H1 (cell line): ENCODE measurements around the gene CD300LF. TPM values are rescaled to one million over a fixed set of nuclear protein-coding genes. Genes with fewer than 3 reads are reported as not detected.

Experiments
- SIRT6 ChIP-seq: IDR thresholded peaks from one replicate; pipeline ENCODE4 v1.7.1; 2012; ENCODE audit warnings: low read length, inconsistent platforms
- polyA plus RNA-seq, 7 experiments: library from polyadenylated mRNA; depleted of rRNA in 3 of 7; stranded (reverse) in 5 of 7; unstranded in 2 of 7; fragments of >200 nt in 5 of 7; fragments of 200-250 nt in 2 of 7; gene quantifications; 1 replicate in 5 of 7; 2 replicates in 1 of 7; 4 replicates in 1 of 7; pipeline versions ENCODE4 v1.2.1 to v1.2.3, GENCODE V29; 2011 to 2013; ENCODE audit warnings: missing spikeins in 2 of 7, mixed read lengths in 2 of 7
- total RNA-seq: library from RNA; stranded (reverse); fragmentation: NEBNext Ultra II Directional; extraction: Animal tissue kit (Norgen Biotek cat#: 25700); gene quantifications from 2 replicates; pipeline ENCODE4 v1.2.1, GENCODE V29; 2021
- TF ChIP-seq, protein P1 (sequence below): fragments of 300-600 bp; sonication (generic); IDR thresholded peaks from 2 replicates; pipeline ENCODE4 v1.7.1; 2012; ENCODE audit warnings: low read length, moderate library complexity, mild to moderate bottlenecking, inconsistent platforms; ENCODE audit not compliant: insufficient replicate concordance

The CD300LF gene
- total and polyA plus RNA-seq, 2 of the 8 experiments (the other 6 are each of a cell fraction or from before 2014, with no cell fraction given) = not detected

DNA sequence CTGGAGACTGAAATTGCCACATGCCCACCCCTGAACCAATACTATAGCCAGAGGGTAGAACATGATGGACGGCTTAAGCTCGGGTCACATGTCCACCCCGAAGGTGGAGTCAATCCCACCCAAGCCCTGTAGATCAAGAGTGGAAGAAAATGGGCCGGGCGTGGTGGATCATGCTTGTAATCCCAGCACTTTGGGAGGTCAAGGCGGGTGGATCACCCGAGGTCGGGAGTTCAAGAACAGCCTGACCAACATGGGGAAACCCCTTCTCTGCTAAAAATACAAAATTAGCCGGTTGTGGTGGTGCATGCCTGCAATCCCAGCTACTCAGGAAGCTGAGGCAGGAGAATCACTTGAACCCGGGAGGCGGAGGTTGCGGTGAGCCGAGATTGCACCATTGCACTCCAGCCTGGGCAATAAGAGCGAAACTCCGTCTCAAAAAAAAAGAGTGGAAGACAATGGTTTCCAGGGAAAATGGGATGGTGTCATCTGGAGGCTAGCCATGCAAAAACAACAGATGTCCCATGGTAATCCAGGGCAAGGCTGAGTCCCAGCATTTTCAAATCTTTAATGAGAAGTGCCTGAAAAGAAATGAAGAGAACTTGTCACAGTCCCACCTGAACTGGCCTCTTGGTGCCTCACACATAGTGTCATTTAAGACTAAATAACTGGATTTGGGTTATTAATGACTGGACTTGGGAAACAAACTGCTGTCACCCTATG, 30.1 kb downstream of the CD300LF start (continued):
- TF ChIP-seq, protein P1, sequence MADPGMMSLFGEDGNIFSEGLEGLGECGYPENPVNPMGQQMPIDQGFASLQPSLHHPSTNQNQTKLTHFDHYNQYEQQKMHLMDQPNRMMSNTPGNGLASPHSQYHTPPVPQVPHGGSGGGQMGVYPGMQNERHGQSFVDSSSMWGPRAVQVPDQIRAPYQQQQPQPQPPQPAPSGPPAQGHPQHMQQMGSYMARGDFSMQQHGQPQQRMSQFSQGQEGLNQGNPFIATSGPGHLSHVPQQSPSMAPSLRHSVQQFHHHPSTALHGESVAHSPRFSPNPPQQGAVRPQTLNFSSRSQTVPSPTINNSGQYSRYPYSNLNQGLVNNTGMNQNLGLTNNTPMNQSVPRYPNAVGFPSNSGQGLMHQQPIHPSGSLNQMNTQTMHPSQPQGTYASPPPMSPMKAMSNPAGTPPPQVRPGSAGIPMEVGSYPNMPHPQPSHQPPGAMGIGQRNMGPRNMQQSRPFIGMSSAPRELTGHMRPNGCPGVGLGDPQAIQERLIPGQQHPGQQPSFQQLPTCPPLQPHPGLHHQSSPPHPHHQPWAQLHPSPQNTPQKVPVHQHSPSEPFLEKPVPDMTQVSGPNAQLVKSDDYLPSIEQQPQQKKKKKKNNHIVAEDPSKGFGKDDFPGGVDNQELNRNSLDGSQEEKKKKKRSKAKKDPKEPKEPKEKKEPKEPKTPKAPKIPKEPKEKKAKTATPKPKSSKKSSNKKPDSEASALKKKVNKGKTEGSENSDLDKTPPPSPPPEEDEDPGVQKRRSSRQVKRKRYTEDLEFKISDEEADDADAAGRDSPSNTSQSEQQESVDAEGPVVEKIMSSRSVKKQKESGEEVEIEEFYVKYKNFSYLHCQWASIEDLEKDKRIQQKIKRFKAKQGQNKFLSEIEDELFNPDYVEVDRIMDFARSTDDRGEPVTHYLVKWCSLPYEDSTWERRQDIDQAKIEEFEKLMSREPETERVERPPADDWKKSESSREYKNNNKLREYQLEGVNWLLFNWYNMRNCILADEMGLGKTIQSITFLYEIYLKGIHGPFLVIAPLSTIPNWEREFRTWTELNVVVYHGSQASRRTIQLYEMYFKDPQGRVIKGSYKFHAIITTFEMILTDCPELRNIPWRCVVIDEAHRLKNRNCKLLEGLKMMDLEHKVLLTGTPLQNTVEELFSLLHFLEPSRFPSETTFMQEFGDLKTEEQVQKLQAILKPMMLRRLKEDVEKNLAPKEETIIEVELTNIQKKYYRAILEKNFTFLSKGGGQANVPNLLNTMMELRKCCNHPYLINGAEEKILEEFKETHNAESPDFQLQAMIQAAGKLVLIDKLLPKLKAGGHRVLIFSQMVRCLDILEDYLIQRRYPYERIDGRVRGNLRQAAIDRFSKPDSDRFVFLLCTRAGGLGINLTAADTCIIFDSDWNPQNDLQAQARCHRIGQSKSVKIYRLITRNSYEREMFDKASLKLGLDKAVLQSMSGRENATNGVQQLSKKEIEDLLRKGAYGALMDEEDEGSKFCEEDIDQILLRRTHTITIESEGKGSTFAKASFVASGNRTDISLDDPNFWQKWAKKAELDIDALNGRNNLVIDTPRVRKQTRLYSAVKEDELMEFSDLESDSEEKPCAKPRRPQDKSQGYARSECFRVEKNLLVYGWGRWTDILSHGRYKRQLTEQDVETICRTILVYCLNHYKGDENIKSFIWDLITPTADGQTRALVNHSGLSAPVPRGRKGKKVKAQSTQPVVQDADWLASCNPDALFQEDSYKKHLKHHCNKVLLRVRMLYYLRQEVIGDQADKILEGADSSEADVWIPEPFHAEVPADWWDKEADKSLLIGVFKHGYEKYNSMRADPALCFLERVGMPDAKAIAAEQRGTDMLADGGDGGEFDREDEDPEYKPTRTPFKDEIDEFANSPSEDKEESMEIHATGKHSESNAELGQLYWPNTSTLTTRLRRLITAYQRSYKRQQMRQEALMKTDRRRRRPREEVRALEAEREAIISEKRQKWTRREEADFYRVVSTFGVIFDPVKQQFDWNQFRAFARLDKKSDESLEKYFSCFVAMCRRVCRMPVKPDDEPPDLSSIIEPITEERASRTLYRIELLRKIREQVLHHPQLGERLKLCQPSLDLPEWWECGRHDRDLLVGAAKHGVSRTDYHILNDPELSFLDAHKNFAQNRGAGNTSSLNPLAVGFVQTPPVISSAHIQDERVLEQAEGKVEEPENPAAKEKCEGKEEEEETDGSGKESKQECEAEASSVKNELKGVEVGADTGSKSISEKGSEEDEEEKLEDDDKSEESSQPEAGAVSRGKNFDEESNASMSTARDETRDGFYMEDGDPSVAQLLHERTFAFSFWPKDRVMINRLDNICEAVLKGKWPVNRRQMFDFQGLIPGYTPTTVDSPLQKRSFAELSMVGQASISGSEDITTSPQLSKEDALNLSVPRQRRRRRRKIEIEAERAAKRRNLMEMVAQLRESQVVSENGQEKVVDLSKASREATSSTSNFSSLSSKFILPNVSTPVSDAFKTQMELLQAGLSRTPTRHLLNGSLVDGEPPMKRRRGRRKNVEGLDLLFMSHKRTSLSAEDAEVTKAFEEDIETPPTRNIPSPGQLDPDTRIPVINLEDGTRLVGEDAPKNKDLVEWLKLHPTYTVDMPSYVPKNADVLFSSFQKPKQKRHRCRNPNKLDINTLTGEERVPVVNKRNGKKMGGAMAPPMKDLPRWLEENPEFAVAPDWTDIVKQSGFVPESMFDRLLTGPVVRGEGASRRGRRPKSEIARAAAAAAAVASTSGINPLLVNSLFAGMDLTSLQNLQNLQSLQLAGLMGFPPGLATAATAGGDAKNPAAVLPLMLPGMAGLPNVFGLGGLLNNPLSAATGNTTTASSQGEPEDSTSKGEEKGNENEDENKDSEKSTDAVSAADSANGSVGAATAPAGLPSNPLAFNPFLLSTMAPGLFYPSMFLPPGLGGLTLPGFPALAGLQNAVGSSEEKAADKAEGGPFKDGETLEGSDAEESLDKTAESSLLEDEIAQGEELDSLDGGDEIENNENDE = no peak
- no peak for TF ChIP-seq SIRT6
- TF ChIP-seq, all 59 proteins: peak for 0
